SK-N-SH treated with all-trans-retinoic acid at 6 μM for 48 hours (cell line): ENCODE measurements around the gene GPR137.

Experiments used
- ARNTL ChIP-seq: fragments of 450-650 bp; formaldehyde crosslinking; IDR thresholded peaks from 2 replicates; pipeline ENCODE4 v1.5.0; 2020; ENCODE audit warnings: low read depth, mild to moderate bottlenecking, moderate library complexity, borderline replicate concordance
- BACH2 ChIP-seq: fragments of 250-450 bp; sonication (Bioruptor Pico); IDR thresholded peaks from 2 replicates; pipeline ENCODE4 v1.9.0; 2021; ENCODE audit warnings: mild to moderate bottlenecking, borderline replicate concordance
- CREB5 ChIP-seq: fragments of 250-450 bp; sonication (Bioruptor Pico); IDR thresholded peaks from 2 replicates; pipeline ENCODE4 v1.5.1; 2020; ENCODE audit warnings: low read depth, mild to moderate bottlenecking, moderate library complexity
- CSDC2 ChIP-seq: fragments of 250-450 bp; sonication (Bioruptor Pico); IDR thresholded peaks from 2 replicates; pipeline ENCODE4 v1.5.0; 2020; ENCODE audit warnings: mild to moderate bottlenecking, moderate library complexity
- OSR1 ChIP-seq: fragments of 250-450 bp; sonication (Bioruptor Pico); IDR thresholded peaks from 2 replicates; pipeline ENCODE4 v1.8.0; 2022; ENCODE audit warnings: moderate library complexity, mild to moderate bottlenecking, inconsistent platforms
- PATZ1 ChIP-seq: fragments of 250-450 bp; sonication (Bioruptor Pico); IDR thresholded peaks from 2 replicates; pipeline ENCODE4 v1.8.0; 2020; ENCODE audit warnings: mild to moderate bottlenecking, moderate library complexity, borderline replicate concordance
- POU6F1 ChIP-seq: fragments of 250-450 bp; sonication (Bioruptor Pico); IDR thresholded peaks from 2 replicates; pipeline ENCODE4 v1.8.0; 2021; ENCODE audit warnings: low read depth, mild to moderate bottlenecking, moderate library complexity, borderline replicate concordance
- PPARA ChIP-seq: fragments of 250-450 bp; sonication (Bioruptor Pico); IDR thresholded peaks from 2 replicates; pipeline ENCODE4 v1.5.0; 2020; ENCODE audit warnings: mild to moderate bottlenecking, borderline replicate concordance
- TSHZ2 ChIP-seq: fragments of 250-450 bp; sonication (Bioruptor Pico); IDR thresholded peaks from 2 replicates; pipeline ENCODE4 v1.5.0; 2020; ENCODE audit warnings: mild to moderate bottlenecking, moderate library complexity
- ZC3H10 ChIP-seq: fragments of 250-450 bp; sonication (Bioruptor Pico); IDR thresholded peaks from 2 replicates; pipeline ENCODE4 v1.5.1; 2021; ENCODE audit warnings: mild to moderate bottlenecking, moderate library complexity
- ZFP3 ChIP-seq: fragments of 250-450 bp; sonication (Bioruptor Pico); IDR thresholded peaks from 2 replicates; pipeline ENCODE4 v1.5.0; 2020; ENCODE audit warnings: mild to moderate bottlenecking, moderate library complexity
- ZNF565 ChIP-seq: fragments of 450-650 bp; formaldehyde crosslinking; conservative IDR thresholded peaks from 2 replicates; pipeline ENCODE4 v1.5.0; 2020; ENCODE audit warnings: low read depth, mild to moderate bottlenecking, moderate library complexity
- ZNF8 ChIP-seq: fragments of 450-650 bp; formaldehyde crosslinking; IDR thresholded peaks from 2 replicates; pipeline ENCODE4 v1.5.0; 2020; ENCODE audit warnings: mild to moderate bottlenecking, moderate library complexity

GRCh38 chr11:64294774-64295173, 9.1 kb downstream of the GPR137 start:
- TF ChIP-seq ZC3H10 (CRISPR knock-in tag), result no peak
- TF ChIP-seq BACH2 (CRISPR knock-in tag), result no peak
- no peak for TF ChIP-seq ZNF8
- no peak for TF ChIP-seq TSHZ2 (CRISPR knock-in tag)
- TF ChIP-seq OSR1, result no peak
- TF ChIP-seq CREB5 (CRISPR knock-in tag), result no peak
- TF ChIP-seq PATZ1 (CRISPR knock-in tag), result no peak
- TF ChIP-seq ARNTL (CRISPR knock-in tag), result no peak
- TF ChIP-seq CSDC2 (CRISPR knock-in tag), result no peak
- no peak for TF ChIP-seq POU6F1 (CRISPR knock-in tag)
- no peak for TF ChIP-seq ZFP3 (CRISPR knock-in tag)
- TF ChIP-seq PPARA, result no peak
- no peak for TF ChIP-seq ZNF565 (CRISPR knock-in tag)
